ENCODE measurements around the gene ELF2.

GRCh38 chr4:139048026-139048425, 129.0 kb downstream of the ELF2 start:
- no peak for TF ChIP-seq POLR2A (IDR thresholded peaks at IDR 0.05)
- TF ChIP-seq CTCF (IDR thresholded peaks at IDR 0.05): no peak

Measured in lower leg skin (tissue), 3 donors.